ENCODE measurements around the gene TGFB1I1. TPM values are rescaled to one million over a fixed set of nuclear protein-coding genes. Genes with fewer than 3 reads are reported as not detected.
"Not testable (repeated sequence)": the region's sequence is repeated elsewhere in the genome, so short reads cannot be mapped to it uniquely, and the experiment has no call there.

Gene TGFB1I1
- total and polyA plus RNA-seq, 2 of the 4 experiments (the other 2 are of a cell fraction) = 24.9 to 128 TPM

- dilution Hi-C loops (cut with HindIII; ENCODE audit: low sequenced_read_pairs, unreplicated experiment) = no loop called here
- Histone ChIP-seq H3K4me2 (ENCODE audit: low read depth, low read length) (no peak overlapping the region), H3K14ac (replicated peaks; ENCODE audit: low read depth, low read length) (no peak overlapping the region), H3K9ac (ENCODE audit: low read depth, low read length) (no peak overlapping the region), H3K4me1 (ENCODE audit: control insufficient read depth, insufficient read depth, low read length) (no peaks in the 10 kb centered on the region), H3K18ac (ENCODE audit: low read depth, low read length) (no peak overlapping the region), H4K8ac (ENCODE audit: low read depth in 2 of 2, low read length in 2 of 2) (no peak overlapping the region), H3K27me3 (ENCODE audit: control insufficient read depth, insufficient read depth, low read length) (no peaks in the 10 kb centered on the region), H3K27ac (ENCODE audit: insufficient read depth, low read length) (no peak overlapping the region), H2AK9ac (replicated peaks; ENCODE audit: low read depth, low read length, poor library complexity) (no peak overlapping the region), H3K9me3 (ENCODE audit: control insufficient read depth, insufficient read depth, low read length) (no peaks in the 10 kb centered on the region), H4K5ac (ENCODE audit: low read depth, low read length) (no peak overlapping the region), H2AK5ac (ENCODE audit: low read depth, low read length) (no peak overlapping the region), H2BK120ac (ENCODE audit: low read depth, low read length) (no peak overlapping the region), H3K79me1 (ENCODE audit: low read depth in 1 of 2, low read length in 2 of 2) (no peaks in the 10 kb centered on the region), H2AFZ (replicated peaks; ENCODE audit: low read length, poor library complexity) (no peak overlapping the region), H3K9me1 (ENCODE audit: insufficient read depth, low read length) (no peaks in the 10 kb centered on the region), H4K91ac (ENCODE audit: insufficient read depth, low read depth, low read length) (no peak overlapping the region), H2BK20ac (ENCODE audit: low read depth, low read length) (no peak overlapping the region), H2BK15ac (ENCODE audit: low read depth, low read length) (no peak overlapping the region), H3K56ac (ENCODE audit: extremely low read depth, insufficient read depth, low read length) (no peak overlapping the region), H3K4ac (ENCODE audit: low read depth, low read length) (no peak overlapping the region), H4K20me1 (ENCODE audit: insufficient read depth, low read length) (no peaks in the 10 kb centered on the region), H2BK5ac (ENCODE audit: low read depth, low read length, poor library complexity, severe bottlenecking) (no peak overlapping the region), H3K23ac (ENCODE audit: low read depth, low read length) (no peak overlapping the region), H3K4me3 (ENCODE audit: insufficient read depth, low read depth, low read length) (no peak overlapping the region), H3K36me3 (ENCODE audit: control insufficient read depth, insufficient read depth, low read length) (no peaks in the 10 kb centered on the region)
- TF ChIP-seq CEBPB (IDR thresholded peaks at IDR 0.05; ENCODE audit: low read depth, low read length) (no peak), RCOR1 (IDR thresholded peaks at IDR 0.05; ENCODE audit: insufficient replicate concordance, low read length) (no peak), USF2 (IDR thresholded peaks at IDR 0.05; ENCODE audit: low read depth, low read length) (no peak), RAD21 (IDR thresholded peaks at IDR 0.05; ENCODE audit: low read length) (no peak), CHD1 (IDR thresholded peaks at IDR 0.05; ENCODE audit: low read depth, low read length) (no peak), ELK1 (IDR thresholded peaks at IDR 0.05; ENCODE audit: borderline replicate concordance, low read depth, low read length) (no peak), MAZ (IDR thresholded peaks at IDR 0.05; ENCODE audit: borderline replicate concordance, low read depth, low read length) (no peak), MXI1 (IDR thresholded peaks at IDR 0.05; ENCODE audit: borderline replicate concordance, low read depth, low read length) (no peak)
- 0% methylated on average over 2 of the region's 2 CpGs; no CpG with 5 or more reads in 1 of the 2 experiments for WGBS, 2 experiments (ENCODE audit: extremely low coverage in 2 of 2, insufficient read length in 1 of 2)
- intact Hi-C loops (cut with micrococcal nuclease) = no loop called here
- ChIA-PET POLR2A (ENCODE audit: unreplicated experiment) (no interaction called here), CTCF (no interaction called here)
- no TSS peak for BruUV-seq (replicated peaks)
- in situ Hi-C loops (cut with MboI; ENCODE audit: low sequenced_read_pairs) = no loop called here
- DNase-seq (no peak), ATAC-seq (ENCODE audit: low read depth) (no peak)
Measured at GRCh38 chr16:31438414-31438813, 33.5 kb upstream of the TGFB1I1 start.

GRCh38 chr16:31439023-31439422 lies 32.9 kb upstream of the TGFB1I1 start:
- H2BK15ac ChIP-seq (ENCODE audit: low read depth, low read length); H3K4me1 ChIP-seq (ENCODE audit: control insufficient read depth, insufficient read depth, low read length); H3K27me3 ChIP-seq (ENCODE audit: control insufficient read depth, insufficient read depth, low read length); CTCF ChIA-PET; H3K4ac ChIP-seq (ENCODE audit: low read depth, low read length); H4K91ac ChIP-seq (ENCODE audit: insufficient read depth, low read depth, low read length); H3K4me3 ChIP-seq (ENCODE audit: insufficient read depth, low read depth, low read length); H2BK5ac ChIP-seq (ENCODE audit: low read depth, low read length, poor library complexity, severe bottlenecking); intact Hi-C loops (cut with micrococcal nuclease); H3K18ac ChIP-seq (ENCODE audit: low read depth, low read length); POLR2A ChIA-PET (ENCODE audit: unreplicated experiment); H4K8ac ChIP-seq (ENCODE audit: low read depth in 2 of 2, low read length in 2 of 2); H2AK9ac ChIP-seq (replicated peaks; ENCODE audit: low read depth, low read length, poor library complexity); H3K4me2 ChIP-seq (ENCODE audit: low read depth, low read length); H3K9me1 ChIP-seq (ENCODE audit: insufficient read depth, low read length); DNase-seq; H3K79me1 ChIP-seq (ENCODE audit: low read depth in 1 of 2, low read length in 2 of 2); H3K9me3 ChIP-seq (ENCODE audit: control insufficient read depth, insufficient read depth, low read length); H3K27ac ChIP-seq (ENCODE audit: insufficient read depth, low read length); H4K5ac ChIP-seq (ENCODE audit: low read depth, low read length); H3K36me3 ChIP-seq (ENCODE audit: control insufficient read depth, insufficient read depth, low read length); H4K20me1 ChIP-seq (ENCODE audit: insufficient read depth, low read length); H2AFZ ChIP-seq (replicated peaks; ENCODE audit: low read length, poor library complexity); H2BK120ac ChIP-seq (ENCODE audit: low read depth, low read length); in situ Hi-C loops (cut with MboI; ENCODE audit: low sequenced_read_pairs); H3K14ac ChIP-seq (replicated peaks; ENCODE audit: low read depth, low read length); H3K23ac ChIP-seq (ENCODE audit: low read depth, low read length); H2BK20ac ChIP-seq (ENCODE audit: low read depth, low read length); H3K56ac ChIP-seq (ENCODE audit: extremely low read depth, insufficient read depth, low read length); BruUV-seq (replicated peaks); dilution Hi-C loops (cut with HindIII; ENCODE audit: low sequenced_read_pairs, unreplicated experiment); ATAC-seq (ENCODE audit: low read depth); H3K9ac ChIP-seq (ENCODE audit: low read depth, low read length); H2AK5ac ChIP-seq (ENCODE audit: low read depth, low read length): not testable (repeated sequence)
- WGBS, 2 experiments (ENCODE audit: extremely low coverage in 2 of 2, insufficient read length in 1 of 2) = no CpG with 5 or more reads among the region's 4 CpGs
